ENCODE results near the gene ABCG4.
A peak's percentile ranks its signal among the peaks of the same experiment; 100 is the strongest.

ABCG4 gene

DNA sequence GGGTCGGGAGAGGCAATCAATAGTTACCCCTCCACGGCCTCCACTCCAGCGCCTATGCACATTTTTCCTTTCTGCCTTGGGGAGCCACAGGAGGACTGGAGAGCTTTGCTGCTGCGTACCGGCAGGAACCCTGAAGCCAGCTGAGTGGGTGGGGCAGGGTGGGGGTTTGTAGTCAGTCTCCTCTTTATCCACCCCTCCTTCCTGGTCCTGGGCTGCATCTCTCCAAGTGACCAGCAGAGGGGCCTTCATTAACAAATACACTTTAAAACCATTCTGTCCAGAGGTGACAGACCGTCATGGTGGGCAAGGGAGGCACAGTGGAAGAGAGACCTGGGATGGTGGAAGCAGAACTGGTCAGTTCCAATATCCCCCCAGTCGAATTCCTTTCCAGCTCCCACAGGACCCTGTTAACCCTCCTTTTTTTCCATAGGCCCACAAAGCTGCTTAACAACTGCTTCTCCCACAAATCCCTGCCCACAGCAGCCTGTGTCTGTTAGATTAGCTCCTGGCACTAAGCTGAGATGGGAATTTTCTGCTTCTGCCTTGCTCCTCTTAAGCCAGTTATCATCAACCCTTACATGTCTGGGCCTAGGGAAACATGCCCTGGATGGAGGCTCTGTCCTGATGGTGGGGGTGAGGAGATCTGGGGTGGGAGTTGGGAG, 3.9 kb upstream of the ABCG4 start:
- peak; percentile 75 for DNase-seq (ENCODE audit: low read depth)
- no peak overlapping the region for H3K4me3 ChIP-seq (replicated peaks; ENCODE audit: low read depth, low read length)

GRCh38 chr11:119145551-119145950, 3.3 kb upstream of the ABCG4 start:
- DNase-seq (ENCODE audit: low read depth), result no peak
- TF ChIP-seq CTCF (IDR thresholded peaks at IDR 0.05; ENCODE audit: low read length, missing control alignments), result no peak
- H3K4me3 ChIP-seq (replicated peaks; ENCODE audit: low read depth, low read length), result no peak overlapping the region

More for the DNA sequence above, 3.9 kb upstream of the ABCG4 start:
- peak; percentile 68 for TF ChIP-seq CTCF (IDR thresholded peaks at IDR 0.05; ENCODE audit: low read length, missing control alignments)

DNA sequence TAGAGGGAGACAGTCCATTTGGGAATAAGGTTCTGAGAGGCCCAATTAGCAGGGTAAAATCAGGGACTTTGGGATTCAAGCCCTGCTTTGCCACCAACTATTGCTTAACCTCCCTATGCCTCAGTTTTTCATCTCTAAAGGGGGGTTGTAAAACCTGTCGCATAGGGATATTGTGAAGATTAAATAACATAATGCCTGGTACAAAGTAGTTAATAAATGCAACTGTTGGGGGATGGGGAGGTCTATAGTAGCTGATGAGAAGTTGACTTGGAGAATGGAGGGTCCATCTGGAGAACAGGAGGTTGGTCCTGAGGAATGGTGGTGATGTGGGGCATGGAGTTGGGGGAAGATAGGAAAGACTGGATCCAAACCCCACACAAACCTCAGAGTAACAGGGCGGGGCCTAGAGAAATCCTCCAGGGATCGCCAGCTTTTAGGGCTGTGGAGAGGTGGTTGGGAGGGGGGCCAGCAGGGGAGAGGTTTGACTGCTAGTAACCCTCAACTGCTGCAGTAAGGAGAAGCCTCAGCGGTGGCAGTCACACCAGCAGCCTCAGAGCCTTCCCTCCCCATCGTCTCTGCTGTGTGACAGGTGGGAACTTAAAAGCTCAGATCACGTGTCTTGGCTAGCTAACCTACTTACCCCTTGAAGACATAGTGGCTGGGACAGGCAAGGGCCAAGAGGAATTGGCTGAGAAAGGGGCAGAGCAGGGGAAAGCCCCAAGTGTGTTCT, 1.1 kb upstream of the ABCG4 start:
- no peak for TF ChIP-seq CTCF (IDR thresholded peaks at IDR 0.05; ENCODE audit: low read length, missing control alignments)
- DNase-seq (ENCODE audit: low read depth), result no peak
- H3K4me3 ChIP-seq (replicated peaks; ENCODE audit: low read depth, low read length), result no peak overlapping the region

GRCh38 chr11:119148720-119149017, 183 bp upstream of the ABCG4 start:
- no peak for TF ChIP-seq CTCF (IDR thresholded peaks at IDR 0.05; ENCODE audit: low read length, missing control alignments)
- H3K4me3 ChIP-seq (replicated peaks; ENCODE audit: low read depth, low read length), result peak overlapping the region; percentile 56
- no peak for DNase-seq (ENCODE audit: low read depth)

GRCh38 chr11:119149786-119150275, 979 bp downstream of the ABCG4 start:
- no peak for DNase-seq (ENCODE audit: low read depth)
- no peak for TF ChIP-seq CTCF (IDR thresholded peaks at IDR 0.05; ENCODE audit: low read length, missing control alignments)
- H3K4me3 ChIP-seq (replicated peaks; ENCODE audit: low read depth, low read length), result peak overlapping the region; percentile 56

GRCh38 chr11:119152043-119152442, 3.2 kb downstream of the ABCG4 start:
- no peak for TF ChIP-seq CTCF (IDR thresholded peaks at IDR 0.05; ENCODE audit: low read length, missing control alignments)
- no peak for DNase-seq (ENCODE audit: low read depth)
- H3K4me3 ChIP-seq (replicated peaks; ENCODE audit: low read depth, low read length), result no peak overlapping the region
